T-helper 2 cell treated with Interferon-gamma antibody and Interleukin-4, amounts not matched to agents 5 μg/mL and 100 μg/mL, for 36 hours (primary cell): ENCODE measurements around the gene SUMO3.
A peak's percentile ranks its signal among the peaks of the same experiment; 100 is the strongest.

Experiments used
- DNase-seq: peaks from one replicate; pipeline ENCODE4 v3.0.0; 2021; ENCODE audit warnings: low spot score
- H3K27ac Mint-ChIP-seq: one replicate; pipeline ENCODE4 v1.8.0; 2021; ENCODE audit warnings: mild to moderate bottlenecking, mixed read lengths
- H3K27me3 Mint-ChIP-seq: one replicate; pipeline ENCODE4 v1.8.0; 2021; ENCODE audit warnings: low read depth, mixed read lengths
- H3K36me3 Mint-ChIP-seq: one replicate; pipeline ENCODE4 v1.8.0; 2021; ENCODE audit warnings: low read depth, mixed read lengths
- H3K4me1 Mint-ChIP-seq: one replicate; pipeline ENCODE4 v1.8.0; 2021; ENCODE audit warnings: low read depth, mixed read lengths
- H3K4me3 Mint-ChIP-seq: one replicate; pipeline ENCODE4 v1.8.0; 2022; ENCODE audit warnings: mild to moderate bottlenecking, moderate library complexity, mixed read lengths
- H3K9me3 Mint-ChIP-seq: one replicate; pipeline ENCODE4 v1.8.0; 2021; ENCODE audit warnings: mixed read lengths

The SUMO3 gene

DNA sequence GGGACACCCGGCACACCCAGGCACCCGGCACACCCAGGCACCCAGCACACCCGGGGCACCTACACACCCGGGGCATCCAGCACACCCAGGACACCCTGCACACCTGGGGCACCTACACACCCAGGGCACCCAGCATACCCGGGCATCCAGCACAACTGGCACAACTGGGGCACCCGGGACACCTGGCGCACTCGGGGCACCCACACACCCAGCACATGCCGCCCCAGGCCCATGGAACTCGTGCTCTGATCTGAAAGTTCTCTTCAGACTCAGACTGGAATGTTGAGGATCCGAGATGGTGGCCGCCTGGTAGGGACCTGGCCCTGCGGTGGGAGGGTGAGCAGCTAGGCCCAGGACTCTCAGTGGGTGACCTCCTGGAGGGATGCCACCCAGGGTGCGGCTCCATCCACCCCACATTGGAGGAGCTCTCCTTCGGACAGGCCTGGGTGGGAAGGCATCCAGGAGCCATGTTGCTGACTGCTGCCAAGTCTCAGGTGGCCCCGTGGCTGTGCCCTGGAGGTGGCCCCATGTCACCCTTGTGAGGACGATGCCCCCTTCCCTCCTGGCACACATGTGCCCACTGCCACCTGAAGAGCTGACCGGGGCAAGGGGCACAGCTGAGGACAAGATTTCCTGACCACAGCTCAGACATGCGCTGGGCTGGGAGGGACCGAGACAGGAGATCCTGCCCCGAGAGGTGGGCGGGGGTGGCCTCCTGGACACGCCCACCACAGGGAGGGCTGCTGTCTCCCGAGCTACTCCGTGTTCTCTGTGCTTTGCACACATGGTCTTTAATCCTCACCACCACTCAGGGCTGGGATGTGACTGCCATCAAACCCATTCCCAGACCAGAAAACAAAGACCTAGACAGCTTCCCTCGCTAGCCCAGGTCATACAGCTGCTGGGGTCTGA lies 53.3 kb downstream of the SUMO3 start:
- H3K36me3 Mint-ChIP-seq: peaks cover 7% of the 10 kb centered on the region
- H3K27ac Mint-ChIP-seq: peak overlapping the region; percentile 87
- H3K4me3 Mint-ChIP-seq: no peak overlapping the region

DNA sequence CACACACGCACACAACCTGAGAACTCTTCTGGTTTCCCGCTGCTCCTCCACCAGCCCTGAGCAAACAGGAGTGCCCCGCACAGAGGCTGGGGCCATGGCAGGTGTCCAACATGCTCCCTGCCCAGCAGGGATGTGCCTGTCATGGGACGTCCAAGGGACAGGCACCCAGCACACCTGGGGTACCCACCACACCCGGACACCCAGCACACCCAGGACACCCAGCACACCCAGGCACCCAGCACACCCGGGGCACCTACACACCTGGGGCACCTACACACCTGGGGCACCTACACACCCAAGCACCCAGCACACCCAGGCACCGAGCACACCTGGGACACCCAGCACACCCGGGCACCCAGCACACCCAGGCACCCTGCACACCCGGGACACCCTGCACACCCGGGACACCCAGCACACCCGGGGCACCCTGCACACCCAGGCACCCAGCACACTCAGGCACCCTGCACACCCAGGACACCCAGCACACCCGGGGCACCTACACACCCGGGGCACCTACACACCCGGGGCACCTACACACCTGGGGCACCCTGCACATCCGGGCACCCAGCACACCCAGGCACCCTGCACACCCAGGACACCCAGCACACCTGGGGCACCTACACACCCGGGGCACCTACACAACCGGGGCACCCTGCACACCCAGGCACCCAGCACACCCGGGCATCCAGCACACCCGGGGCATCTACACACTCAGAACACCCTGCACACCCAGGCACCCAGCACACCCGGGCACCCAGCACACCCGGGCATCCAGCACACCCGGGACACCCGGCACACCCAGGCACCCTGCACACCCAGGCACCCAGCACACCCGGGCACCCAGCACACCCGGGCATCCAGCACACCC lies 54.2 kb downstream of the SUMO3 start:
- no peak overlapping the region for H3K4me3 Mint-ChIP-seq
- H3K9me3 Mint-ChIP-seq: no peaks in the 10 kb centered on the region
- H3K4me1 Mint-ChIP-seq: peaks cover 11% of the 10 kb centered on the region
- DNase-seq: no peak
- no peak overlapping the region for H3K27ac Mint-ChIP-seq
- no peaks in the 10 kb centered on the region for H3K27me3 Mint-ChIP-seq
- peaks cover 4% of the 10 kb centered on the region for H3K36me3 Mint-ChIP-seq

More for the DNA sequence above, 53.3 kb downstream of the SUMO3 start:
- H3K9me3 Mint-ChIP-seq: no peaks in the 10 kb centered on the region
- peaks cover 11% of the 10 kb centered on the region for H3K4me1 Mint-ChIP-seq
- no peaks in the 10 kb centered on the region for H3K27me3 Mint-ChIP-seq
- no peak for DNase-seq

DNA sequence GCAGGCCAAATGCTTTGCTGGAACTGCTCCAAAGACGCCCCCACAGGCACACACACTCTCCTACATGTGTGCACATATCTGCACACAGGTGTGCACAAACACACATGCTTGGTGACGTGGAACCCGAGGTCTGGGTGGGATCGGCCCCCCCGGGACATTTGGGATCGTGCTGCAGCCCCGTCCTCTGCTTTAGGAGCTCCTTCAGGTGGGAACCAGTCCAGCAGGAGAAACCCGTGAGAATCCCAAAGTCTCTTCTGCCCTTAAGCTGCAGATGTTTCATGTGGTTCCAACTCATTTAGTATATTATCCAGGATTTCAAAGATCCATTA lies 54.8 kb downstream of the SUMO3 start:
- H3K9me3 Mint-ChIP-seq: no peaks in the 10 kb centered on the region
- no peak overlapping the region for H3K4me3 Mint-ChIP-seq
- no peak overlapping the region for H3K27ac Mint-ChIP-seq
- peaks cover 11% of the 10 kb centered on the region for H3K4me1 Mint-ChIP-seq
- no peaks in the 10 kb centered on the region for H3K27me3 Mint-ChIP-seq
- no peaks in the 10 kb centered on the region for H3K36me3 Mint-ChIP-seq
- no peak for DNase-seq

DNA sequence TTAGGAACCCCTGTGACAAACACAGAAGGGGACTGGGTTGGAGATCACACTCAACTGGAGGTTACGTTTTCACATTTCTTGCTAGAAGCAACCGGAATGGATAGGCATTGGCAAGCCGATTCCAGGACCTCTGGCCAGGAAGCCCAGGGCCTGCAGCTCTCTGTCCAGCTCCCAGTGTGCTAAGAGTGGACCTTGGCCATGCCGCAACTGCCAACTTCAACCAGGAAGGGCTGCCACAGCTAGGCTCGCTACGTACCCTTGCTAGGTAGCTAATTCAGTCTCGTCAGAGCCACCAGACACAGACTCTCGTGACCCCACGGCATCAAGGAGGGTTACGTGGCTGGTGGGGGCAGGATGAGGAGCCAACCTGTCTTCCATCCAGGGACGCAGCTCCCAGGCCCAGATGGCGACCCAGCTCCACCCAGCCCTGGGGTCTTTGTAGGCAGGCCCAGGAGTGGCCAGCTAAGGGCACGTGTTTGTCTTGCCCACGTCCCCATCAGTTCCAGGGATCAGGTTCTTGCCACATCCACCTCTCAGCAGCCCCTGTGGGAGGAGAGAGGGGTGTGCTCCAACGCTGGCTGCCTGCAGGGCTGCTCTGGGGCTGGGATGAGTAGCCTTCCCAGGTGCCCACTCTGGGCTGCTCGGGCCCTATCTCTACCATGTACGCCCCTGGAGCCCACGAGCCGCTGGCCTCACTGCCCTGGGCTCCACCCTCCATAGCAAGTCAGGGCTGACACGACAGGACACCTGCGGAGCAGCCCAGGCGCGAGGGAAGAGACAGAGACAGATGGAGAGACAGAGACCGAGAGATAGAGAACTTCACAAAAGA lies 55.4 kb downstream of the SUMO3 start:
- Mint-ChIP-seq H3K4me3 (no peak overlapping the region), H3K27me3 (no peaks in the 10 kb centered on the region), H3K4me1 (peaks cover 11% of the 10 kb centered on the region), H3K36me3 (no peaks in the 10 kb centered on the region), H3K27ac (no peak overlapping the region), H3K9me3 (no peaks in the 10 kb centered on the region)
- DNase-seq: no peak

DNA sequence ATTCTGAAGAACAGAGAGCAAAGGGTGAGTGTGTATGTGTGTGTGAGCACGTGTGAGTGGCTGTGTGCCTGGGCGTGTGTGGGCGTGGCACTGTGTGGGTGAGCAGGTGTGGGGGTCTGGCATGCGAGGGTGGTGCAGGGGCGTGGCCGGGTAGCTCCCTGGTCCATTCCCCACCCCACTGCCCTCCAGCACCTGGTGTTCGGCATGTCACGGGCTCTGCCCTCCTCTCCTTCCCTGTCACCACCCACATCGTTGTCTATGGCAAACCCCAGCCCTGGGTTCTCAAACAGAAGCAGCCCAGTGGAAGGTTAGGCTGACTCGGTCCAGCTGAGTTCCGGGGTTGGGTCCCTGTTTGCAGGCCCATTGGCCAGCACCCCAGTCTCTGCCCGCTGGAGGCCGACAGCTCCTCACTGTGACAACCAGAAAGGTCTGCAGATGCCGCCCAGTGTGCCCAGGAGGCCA lies 56.1 kb downstream of the SUMO3 start:
- no peak for DNase-seq
- Mint-ChIP-seq H3K4me1 (peaks cover 11% of the 10 kb centered on the region), H3K9me3 (no peaks in the 10 kb centered on the region), H3K4me3 (no peak overlapping the region), H3K36me3 (no peaks in the 10 kb centered on the region), H3K27ac (no peak overlapping the region), H3K27me3 (no peaks in the 10 kb centered on the region)

DNA sequence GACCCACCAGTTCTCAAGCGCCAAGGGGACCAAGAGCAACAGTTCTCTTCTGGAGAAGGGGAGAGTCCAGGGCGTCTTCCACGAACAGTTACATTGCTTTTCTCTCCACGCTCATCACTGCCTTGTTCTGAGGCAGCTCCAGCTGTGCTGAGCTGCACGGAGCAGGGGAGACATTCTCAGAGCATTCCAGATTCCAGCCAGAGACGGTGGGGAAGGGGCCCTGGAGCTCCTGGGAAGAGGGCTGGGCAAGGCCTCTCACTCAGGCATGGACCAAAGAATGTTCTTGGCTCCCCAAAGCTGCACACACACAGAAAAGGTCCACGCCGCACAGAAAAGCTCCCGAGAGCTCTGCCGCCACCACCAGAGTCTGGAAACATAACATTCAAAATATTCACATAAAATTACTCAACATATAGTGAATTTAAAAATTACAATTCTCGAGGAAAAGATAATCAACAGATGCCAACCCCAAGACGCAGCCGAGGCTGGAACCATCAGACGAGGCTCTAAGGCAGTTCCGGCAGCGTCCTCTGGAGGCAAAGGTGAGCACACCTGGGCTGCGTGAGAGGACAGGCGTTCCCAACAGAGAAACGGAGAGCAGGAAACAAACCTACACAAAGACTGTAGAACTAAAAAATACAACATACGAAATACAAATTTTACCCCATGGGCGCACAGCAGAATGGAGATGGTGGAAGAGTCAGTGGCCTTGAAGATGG lies 56.7 kb downstream of the SUMO3 start:
- DNase-seq: no peak
- Mint-ChIP-seq H3K27me3 (no peaks in the 10 kb centered on the region), H3K27ac (no peak overlapping the region), H3K4me1 (peaks cover 9% of the 10 kb centered on the region), H3K9me3 (no peaks in the 10 kb centered on the region), H3K36me3 (no peaks in the 10 kb centered on the region), H3K4me3 (no peak overlapping the region)

DNA sequence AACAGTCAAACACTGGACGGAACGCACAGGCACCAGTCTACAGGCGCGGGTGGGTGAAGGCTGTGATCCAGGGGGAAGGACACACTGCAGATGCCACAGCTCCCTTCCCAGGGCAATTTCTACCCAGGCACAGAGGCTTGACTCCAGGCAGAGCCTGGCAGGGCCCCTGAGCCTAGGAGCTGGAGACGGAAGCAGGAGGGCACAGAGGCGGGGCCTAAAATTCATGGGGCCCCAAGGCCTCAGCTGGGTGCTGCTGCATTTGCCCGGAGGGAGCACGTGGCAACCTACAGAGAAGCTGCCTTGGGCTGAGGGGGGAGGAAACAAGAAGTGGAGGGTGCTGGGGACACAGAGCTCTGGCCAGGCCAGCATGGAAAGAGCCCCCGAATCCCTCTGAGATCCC lies 57.5 kb downstream of the SUMO3 start:
- Mint-ChIP-seq H3K9me3 (no peaks in the 10 kb centered on the region), H3K27me3 (no peaks in the 10 kb centered on the region), H3K4me3 (no peak overlapping the region), H3K27ac (no peak overlapping the region), H3K36me3 (no peaks in the 10 kb centered on the region), H3K4me1 (peaks cover 3% of the 10 kb centered on the region)
- no peak for DNase-seq

DNA sequence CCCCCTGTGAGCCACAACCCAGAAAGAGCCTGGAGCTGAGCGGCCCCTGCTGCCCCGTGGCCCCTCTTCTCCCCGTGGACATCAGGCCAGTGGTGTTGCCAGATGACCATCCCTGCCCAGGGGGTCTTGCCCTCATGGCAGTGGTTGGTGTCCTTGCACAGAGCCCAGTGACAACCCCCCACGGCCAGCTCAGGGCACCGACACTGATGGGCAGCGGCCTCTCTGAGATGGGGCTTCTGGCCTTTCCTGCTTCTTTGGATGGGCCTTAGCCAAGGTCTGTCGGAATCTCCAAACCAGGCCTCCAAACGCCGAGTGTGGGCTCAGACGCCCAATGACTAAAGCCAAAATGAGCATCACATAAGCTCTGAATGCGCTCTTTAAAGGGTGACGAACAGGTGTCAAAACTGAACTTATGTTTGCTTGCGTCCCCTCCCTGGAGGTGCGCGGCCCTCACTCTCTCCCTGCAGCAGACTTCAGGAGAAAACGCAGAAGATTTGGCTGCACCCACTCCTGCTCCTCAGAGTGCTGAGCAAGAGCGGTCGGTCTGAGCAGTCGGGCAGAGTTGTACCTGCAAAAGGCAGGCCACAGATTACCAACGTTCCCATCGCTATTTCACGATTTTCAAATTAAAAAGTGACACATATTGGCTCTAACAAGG lies 58.1 kb downstream of the SUMO3 start:
- Mint-ChIP-seq H3K4me3 (no peak overlapping the region), H3K27me3 (no peaks in the 10 kb centered on the region), H3K9me3 (no peaks in the 10 kb centered on the region), H3K4me1 (peaks cover 1% of the 10 kb centered on the region), H3K36me3 (no peaks in the 10 kb centered on the region), H3K27ac (no peak overlapping the region)
- no peak for DNase-seq

DNA sequence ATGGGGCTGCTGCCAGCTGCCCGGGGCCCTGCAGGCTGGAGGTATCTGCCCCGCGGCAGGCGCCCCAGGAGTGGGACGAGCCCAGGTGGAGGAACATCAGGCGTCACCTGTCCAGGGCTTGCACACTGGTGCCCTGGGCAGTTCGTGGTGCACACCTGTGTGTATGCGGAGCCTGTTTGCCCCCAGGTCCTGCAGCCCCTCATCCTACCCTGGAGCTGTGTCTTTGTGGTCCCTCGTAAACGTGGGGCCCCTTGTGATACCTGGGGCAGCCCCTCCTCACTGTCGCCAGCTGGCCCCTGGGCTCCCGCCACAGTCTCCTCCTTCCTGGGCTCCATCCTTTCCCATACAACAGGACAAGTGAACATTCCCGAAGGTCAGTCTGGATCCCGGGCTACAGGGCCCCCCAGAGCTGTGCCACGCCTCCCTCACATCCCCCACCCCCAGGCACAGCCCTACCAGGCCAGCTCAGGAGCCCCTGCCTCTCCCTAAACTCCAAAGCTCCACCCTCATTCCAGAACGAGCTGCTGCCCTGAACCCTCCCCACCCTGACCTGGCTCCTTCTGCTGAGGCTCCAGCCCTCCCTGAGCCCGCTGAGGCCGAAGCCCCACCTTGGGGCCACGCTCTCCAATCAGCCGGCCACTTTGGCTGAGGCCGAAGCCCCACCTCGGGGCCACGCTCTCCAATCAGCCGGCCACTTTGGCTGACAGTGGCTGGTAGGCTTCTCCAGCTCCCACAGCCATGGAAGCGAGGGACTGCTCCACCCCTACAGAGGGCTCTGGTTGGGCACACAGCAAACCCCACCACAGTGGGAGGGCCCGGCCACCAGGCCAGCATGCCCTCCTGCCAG lies 58.9 kb downstream of the SUMO3 start:
- no peak for DNase-seq
- no peak overlapping the region for H3K4me3 Mint-ChIP-seq
- H3K4me1 Mint-ChIP-seq: peaks cover 1% of the 10 kb centered on the region
- H3K27me3 Mint-ChIP-seq: no peaks in the 10 kb centered on the region
- no peaks in the 10 kb centered on the region for H3K9me3 Mint-ChIP-seq
- H3K27ac Mint-ChIP-seq: no peak overlapping the region
- no peaks in the 10 kb centered on the region for H3K36me3 Mint-ChIP-seq

DNA sequence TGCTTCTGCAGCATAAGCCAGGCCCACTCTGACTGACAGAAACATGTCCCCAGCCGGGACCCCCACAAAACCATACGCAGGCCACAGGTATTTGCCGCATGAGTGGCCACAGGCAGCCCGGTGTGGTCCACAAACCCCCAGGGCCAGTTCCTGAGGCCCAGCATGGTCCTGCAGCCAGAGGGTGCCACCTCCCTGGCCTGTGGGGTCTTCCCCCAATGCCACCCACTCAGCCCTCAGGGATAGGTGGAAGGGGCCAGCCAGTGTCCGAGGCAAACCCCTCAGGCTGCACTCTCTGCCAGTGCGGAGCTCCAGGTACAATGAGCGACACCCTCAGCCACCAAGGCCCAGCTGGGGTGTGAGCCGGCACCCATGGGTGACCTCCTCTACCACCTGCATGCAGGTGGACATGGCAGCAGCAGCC lies 59.7 kb downstream of the SUMO3 start:
- H3K9me3 Mint-ChIP-seq: no peaks in the 10 kb centered on the region
- H3K4me3 Mint-ChIP-seq: no peak overlapping the region
- no peaks in the 10 kb centered on the region for H3K27me3 Mint-ChIP-seq
- no peaks in the 10 kb centered on the region for H3K36me3 Mint-ChIP-seq
- no peak overlapping the region for H3K27ac Mint-ChIP-seq
- no peak for DNase-seq
- H3K4me1 Mint-ChIP-seq: peaks cover 1% of the 10 kb centered on the region

DNA sequence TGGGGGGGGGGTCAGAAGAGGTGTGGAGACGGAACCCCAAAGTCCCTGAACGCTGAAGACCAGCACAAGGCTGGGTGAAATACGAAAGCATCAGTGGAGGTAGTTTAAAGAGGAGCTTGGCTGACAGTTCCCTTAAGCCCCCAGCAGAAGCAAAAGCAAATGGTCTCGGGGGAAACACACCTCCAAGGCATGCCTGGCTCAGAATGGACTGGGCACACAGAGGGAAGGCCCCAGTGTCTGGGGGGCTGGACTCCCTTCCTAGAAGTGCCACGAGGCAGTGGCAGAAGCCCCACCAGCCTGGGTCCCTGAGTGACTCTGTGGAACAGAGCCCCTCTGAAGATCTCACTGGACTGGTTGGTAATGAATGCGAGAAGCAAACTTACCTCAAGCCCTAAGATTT lies 60.1 kb downstream of the SUMO3 start:
- no peaks in the 10 kb centered on the region for H3K9me3 Mint-ChIP-seq
- peaks cover 1% of the 10 kb centered on the region for H3K4me1 Mint-ChIP-seq
- no peak overlapping the region for H3K4me3 Mint-ChIP-seq
- H3K27ac Mint-ChIP-seq: no peak overlapping the region
- H3K27me3 Mint-ChIP-seq: no peaks in the 10 kb centered on the region
- DNase-seq: no peak
- H3K36me3 Mint-ChIP-seq: no peaks in the 10 kb centered on the region

DNA sequence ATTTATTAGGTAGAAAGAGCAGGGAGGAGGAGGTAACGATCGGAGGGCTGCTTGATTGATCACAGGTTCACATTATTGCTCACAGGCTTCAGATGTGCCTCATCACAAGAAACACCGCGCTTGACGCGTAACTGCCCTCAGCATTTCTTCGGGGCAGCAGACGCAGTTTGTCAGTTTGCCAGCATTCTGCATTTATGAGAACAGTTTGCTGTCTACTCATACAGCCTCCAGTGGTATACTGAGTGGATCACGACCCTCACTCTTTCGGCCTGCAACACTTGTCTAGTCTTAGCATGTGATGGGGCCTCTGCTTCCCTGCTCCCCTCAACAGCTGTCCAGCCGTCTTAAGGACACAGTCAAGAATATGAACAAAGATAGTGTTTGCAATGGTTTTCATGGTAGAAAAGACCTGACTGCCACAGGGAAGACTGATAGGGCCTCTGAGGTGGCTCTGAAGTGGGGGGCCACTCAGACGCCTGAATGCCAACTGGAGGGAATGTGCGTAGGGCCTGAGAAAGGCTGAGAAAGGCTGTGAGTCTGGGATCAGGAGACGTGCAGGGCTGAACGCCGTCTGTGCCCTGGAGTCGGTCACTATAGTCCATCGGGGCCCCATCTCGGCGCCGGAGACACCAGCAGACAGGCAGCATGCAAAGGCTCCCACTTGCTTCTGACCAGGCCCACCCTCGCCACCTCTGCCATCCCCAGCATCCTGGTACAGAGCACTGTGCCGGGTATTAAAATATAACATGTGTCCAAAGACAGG lies 61.3 kb downstream of the SUMO3 start:
- Mint-ChIP-seq H3K27ac (no peak overlapping the region), H3K36me3 (no peaks in the 10 kb centered on the region), H3K27me3 (no peaks in the 10 kb centered on the region), H3K4me1 (peaks cover 1% of the 10 kb centered on the region), H3K9me3 (no peaks in the 10 kb centered on the region), H3K4me3 (no peak overlapping the region)
- DNase-seq: no peak
